NCI-H1436 (cell line): ENCODE measurements around the gene CCDC150.
"Not testable (repeated sequence)": the region's sequence is repeated elsewhere in the genome, so short reads cannot be mapped to it uniquely, and the experiment has no call there.

Source experiments
- DNase-seq: peaks from one replicate; lab custom pipeline; 2025; lab: John Stamatoyannopoulos, UW

Gene CCDC150

GRCh38 chr2:196712867-196713266, 73.4 kb downstream of the CCDC150 start:
- no peak for DNase-seq

GRCh38 chr2:196718419-196719109, 79.0 kb downstream of the CCDC150 start:
- no peak for DNase-seq

- no peak for DNase-seq
Observed at GRCh38 chr2:196719110-196719872, 79.8 kb downstream of the CCDC150 start.

GRCh38 chr2:196723571-196723970, 84.1 kb downstream of the CCDC150 start:
- no peak for DNase-seq

GRCh38 chr2:196725218-196725617, 85.7 kb downstream of the CCDC150 start:
- no peak for DNase-seq

- no peak for DNase-seq
Observed at GRCh38 chr2:196725882-196726281, 86.4 kb downstream of the CCDC150 start.

GRCh38 chr2:196729418-196729817, 89.9 kb downstream of the CCDC150 start:
- no peak for DNase-seq

- not testable (repeated sequence) for DNase-seq
Observed at GRCh38 chr2:196736646-196737045, 97.1 kb downstream of the CCDC150 start.

GRCh38 chr2:196737046-196737445, 97.5 kb downstream of the CCDC150 start:
- DNase-seq, result no peak

- no peak for DNase-seq
Observed at GRCh38 chr2:196739031-196739430, 99.5 kb downstream of the CCDC150 start.

- no peak for DNase-seq
Observed at GRCh38 chr2:196742216-196742615, 102.7 kb downstream of the CCDC150 start.

- no peak for DNase-seq
Observed at GRCh38 chr2:196742685-196743084, 103.2 kb downstream of the CCDC150 start.

GRCh38 chr2:196743165-196743564, 103.7 kb downstream of the CCDC150 start:
- no peak for DNase-seq

GRCh38 chr2:196745711-196746110, 106.2 kb downstream of the CCDC150 start:
- no peak for DNase-seq

GRCh38 chr2:196747400-196747799, 107.9 kb downstream of the CCDC150 start:
- no peak for DNase-seq

GRCh38 chr2:196748123-196748522, 108.6 kb downstream of the CCDC150 start:
- no peak for DNase-seq

GRCh38 chr2:196750291-196750923, 110.9 kb downstream of the CCDC150 start:
- no peak for DNase-seq

GRCh38 chr2:196750977-196751631, 111.6 kb downstream of the CCDC150 start:
- peak; percentile 13 for DNase-seq

- no peak for DNase-seq
Observed at GRCh38 chr2:196758474-196759377, 119.2 kb downstream of the CCDC150 start.

GRCh38 chr2:196759378-196759706, 119.8 kb downstream of the CCDC150 start:
- DNase-seq, result no peak

GRCh38 chr2:196767101-196767500, 127.6 kb downstream of the CCDC150 start:
- no peak for DNase-seq
